Dedifferentiated amniotic fluid mesenchymal stem cell (primary cell): ENCODE measurements around the gene HEMK1.

Experiments
- DNase-seq: peaks from one replicate; pipeline ENCODE4 v3.0.0-alpha.2; 2016; ENCODE audit errors: extremely low spot score

Gene HEMK1

DNA sequence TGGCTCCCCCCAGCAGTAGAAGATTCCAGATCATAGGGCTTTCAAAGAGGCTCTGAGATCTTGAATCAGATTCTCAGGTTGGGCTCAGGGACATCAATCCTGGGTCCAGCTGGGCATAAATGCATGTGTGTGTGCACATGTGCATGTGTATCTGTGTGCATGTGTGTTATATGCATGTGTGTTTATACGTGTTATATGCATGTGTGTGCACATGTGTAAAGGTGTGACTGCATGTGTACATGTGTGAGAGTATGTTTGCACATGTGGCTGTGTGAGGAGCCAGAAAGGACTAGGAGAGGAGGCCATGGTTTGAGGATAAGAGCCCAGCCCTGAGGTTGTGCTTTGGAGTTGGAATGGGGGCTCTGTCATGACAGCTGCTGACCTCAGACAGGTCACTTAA, 45.9 kb downstream of the HEMK1 start:
- DNase-seq = no peak

DNA sequence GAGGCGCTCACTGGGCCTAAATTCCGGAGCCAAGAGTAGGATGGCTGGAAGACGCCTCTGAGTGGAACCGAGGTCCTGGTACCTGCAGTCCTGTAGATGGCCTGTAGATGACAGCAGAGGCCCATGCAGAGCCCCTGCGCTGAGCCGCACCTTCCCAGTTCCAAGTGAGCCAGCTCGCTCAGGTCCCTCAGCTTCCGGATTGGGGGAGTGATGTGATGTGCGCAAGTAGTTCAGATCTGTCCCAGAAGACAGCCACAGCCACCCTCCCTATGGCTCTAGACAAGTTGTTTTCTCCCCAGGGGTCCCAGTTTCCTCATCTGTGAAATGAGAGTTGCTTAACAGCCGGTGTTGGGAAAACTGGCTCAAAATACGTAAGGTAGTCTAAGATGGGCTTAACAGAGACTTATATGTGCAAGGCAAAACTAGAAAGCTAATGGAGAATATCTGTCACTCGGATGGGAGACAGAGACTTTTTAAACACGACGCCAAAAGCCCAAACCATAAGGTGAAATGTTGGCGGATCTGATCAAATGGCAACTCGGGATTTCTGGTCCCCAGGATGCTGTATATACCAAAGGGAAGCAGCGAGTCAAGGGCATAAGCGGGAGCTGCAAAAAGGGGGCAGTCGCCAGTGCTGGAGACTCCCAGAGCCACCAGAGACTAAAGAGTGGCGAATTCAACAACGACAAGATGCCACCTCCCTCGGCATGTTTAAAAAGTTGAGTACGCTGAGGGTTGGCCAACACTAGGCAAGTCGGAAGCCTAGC, 46.9 kb downstream of the HEMK1 start:
- peak; percentile 86 for DNase-seq

DNA sequence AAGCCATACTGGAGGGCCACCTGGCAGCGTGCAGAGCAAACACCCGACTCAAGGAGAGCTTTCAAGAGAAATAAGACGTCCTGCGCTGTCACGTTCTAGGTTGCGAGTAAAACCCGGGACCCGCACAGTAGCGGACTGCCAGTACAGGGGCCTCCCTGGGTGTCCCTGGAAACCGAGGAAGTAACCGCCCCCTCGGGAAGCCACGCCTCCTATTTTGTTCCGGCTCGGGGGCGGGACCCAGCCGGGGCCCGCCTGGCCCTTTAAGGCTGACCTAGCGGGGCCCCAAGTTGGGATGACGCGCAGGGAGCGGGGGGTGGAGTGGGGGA, 47.4 kb downstream of the HEMK1 start:
- DNase-seq = peak; percentile 83

DNA sequence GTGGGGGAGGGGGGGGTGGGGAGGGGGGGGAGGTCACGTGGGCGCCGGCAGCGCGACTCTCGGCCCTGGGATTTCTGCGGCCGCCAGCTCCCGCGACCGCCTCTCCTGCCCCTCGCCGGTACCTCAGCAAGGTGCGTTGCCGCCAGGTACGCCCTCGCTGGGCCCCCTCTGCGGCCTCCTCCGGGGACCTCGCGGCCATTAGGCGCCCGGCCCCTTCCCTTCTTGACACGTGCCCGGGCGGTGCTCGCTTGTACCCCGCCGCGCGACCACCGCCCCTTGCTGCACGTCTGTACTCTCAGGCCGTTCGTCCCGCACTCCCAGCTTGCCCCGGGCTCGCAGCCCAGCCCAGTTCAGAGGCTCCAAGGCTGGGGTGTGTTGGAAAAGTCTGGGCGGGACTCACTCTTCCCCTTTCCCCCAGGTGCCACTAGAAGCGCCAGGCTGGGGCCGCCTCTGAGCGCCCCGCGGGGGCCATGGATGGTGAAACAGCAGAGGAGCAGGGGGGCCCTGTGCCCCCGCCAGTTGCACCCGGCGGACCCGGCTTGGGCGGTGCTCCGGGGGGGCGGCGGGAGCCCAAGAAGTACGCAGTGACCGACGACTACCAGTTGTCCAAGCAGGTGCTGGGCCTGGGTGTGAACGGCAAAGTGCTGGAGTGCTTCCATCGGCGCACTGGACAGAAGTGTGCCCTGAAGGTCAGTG, 47.9 kb downstream of the HEMK1 start, which contains the start of gene MAPKAPK3:
Gene MAPKAPK3, plus strand, starts transcription at position 56 of the 696 bp plus-strand sequence. Its CDS starts 415 bp downstream, at position 471.
- DNase-seq = no peak

DNA sequence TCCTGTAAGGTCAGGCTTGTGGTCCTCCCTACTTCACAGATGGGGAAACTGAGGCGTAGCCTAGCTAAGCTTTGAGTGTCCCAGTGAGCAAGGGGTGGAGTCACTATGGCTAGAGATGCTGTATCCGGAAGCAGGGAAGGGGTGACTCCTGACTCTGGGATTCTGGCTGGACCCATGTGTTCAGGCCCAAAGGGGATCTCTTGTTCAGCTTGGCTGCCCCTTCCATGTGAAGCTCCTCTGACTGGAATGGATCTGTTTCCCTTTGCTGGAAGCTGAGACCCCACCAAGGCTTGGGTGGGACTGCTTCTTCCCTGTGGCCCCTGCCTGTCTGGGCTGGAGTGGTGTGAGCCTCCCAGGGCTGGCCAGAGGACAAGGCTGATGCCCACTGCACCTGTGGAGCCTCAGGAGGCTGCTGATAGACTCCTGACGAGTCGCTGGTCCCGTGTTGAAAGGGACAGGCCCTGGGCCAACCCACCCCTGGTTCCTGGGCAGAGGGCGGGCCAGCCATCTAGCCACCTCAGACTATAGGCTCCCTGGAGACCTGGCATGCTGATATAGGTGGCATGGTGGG, 48.7 kb downstream of the HEMK1 start:
- DNase-seq = no peak

DNA sequence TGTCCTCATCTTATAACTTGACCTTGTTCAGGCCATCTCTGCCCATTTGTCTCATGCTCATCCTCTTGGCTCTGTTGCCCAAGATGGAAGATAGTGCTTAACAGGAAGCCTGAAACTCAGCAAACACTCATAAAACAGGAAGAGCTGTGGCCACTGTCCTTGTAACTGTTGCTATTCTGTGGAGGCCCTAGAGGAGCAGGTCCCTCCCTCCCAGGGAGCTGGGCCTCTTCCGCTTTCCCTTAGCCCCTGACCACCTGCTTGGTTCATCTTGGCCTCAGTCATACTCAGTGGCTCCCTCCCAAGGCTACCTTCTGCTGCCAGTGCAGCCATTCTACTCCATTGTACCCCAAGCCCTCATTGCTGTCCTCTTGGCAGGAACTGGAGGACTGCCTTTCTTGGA, 51.1 kb downstream of the HEMK1 start:
- no peak for DNase-seq

DNA sequence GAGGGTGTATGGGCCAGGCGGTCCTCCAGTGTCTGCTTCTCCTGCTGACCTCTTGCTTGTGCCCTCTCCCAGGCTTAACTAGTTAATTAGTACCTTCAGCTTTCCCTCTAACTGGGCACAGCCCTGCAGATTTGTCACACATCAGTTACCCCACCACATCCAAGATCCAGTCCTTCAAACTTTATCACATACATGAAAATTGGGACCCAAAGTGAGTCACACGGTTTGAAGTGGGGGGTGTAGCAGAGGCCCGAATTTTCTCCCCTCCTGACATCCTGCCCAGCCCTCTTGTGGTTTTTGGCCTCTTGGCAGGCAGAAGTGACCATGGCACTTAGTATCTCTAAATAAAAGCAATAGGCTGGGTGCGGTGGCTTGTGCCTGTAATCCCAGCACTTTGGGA, 51.5 kb downstream of the HEMK1 start:
- no peak for DNase-seq

DNA sequence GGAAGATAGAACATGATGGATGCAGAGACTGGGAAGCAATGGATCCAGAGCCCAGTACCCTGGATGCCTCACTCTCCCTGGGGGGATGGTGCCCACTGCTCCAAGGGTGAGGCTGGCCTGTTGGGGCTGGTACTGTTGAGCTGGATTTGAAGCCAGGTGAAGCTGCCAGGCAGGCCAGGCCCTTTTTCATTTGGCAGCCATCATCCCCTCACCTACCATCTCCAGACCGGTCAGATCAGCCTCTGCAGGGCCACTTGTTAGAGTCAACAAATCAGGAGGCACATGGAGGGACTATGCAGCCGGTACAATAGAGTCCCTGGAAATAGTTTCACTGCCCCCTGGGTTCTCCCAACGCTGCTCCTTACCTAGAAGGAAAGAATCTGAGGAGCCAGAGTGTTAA, 53.6 kb downstream of the HEMK1 start:
- no peak for DNase-seq

DNA sequence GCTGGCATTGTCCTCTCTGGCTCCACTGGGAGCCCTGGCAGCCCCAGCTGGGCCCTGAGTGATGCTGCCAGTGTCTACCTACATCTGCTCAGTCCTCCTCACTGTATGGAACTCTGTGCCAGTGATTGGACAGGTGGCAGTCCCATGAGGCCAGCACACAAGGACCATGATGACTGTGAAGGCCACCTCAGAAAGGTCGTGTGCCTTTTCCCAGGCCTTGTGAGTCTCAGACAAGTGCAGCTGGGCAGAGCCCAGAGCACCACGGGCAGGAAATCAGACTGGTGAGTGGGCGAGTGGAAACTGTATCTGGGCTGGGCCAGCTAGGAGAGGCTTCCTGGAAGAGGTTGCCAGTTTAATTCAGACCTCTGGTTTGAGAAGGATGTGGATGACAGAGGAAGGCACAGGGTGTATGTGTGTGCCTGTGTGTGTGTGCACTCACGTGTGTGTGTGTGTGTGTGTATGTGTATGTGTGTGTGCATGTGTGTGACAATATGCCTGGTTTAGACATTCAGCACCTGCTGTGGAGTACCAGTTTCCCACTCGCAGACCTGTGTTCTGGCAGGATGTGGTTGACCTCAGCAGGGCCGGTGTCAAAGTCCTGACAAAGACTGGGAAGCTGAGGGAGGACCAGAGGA, 54.6 kb downstream of the HEMK1 start:
- DNase-seq = no peak

DNA sequence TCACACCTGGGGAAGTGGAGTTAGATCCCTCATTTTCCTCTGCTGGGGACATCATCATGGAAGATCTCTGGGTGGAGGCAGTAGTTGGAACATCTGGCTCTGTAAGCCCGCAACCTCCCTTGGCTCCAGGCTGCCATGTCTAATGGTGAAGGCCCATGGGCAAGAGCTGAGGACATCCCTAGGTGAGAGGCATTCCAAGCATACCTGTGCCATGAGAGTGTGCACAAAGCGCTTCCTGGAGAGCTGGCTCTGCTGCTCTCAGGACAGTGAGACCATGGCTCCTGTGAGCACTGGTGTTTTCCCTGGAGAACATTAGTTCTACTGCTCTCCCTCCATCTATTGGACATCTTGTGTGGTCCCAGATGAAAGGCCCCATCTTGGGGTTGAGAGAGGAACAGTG, 55.3 kb downstream of the HEMK1 start:
- DNase-seq = no peak

DNA sequence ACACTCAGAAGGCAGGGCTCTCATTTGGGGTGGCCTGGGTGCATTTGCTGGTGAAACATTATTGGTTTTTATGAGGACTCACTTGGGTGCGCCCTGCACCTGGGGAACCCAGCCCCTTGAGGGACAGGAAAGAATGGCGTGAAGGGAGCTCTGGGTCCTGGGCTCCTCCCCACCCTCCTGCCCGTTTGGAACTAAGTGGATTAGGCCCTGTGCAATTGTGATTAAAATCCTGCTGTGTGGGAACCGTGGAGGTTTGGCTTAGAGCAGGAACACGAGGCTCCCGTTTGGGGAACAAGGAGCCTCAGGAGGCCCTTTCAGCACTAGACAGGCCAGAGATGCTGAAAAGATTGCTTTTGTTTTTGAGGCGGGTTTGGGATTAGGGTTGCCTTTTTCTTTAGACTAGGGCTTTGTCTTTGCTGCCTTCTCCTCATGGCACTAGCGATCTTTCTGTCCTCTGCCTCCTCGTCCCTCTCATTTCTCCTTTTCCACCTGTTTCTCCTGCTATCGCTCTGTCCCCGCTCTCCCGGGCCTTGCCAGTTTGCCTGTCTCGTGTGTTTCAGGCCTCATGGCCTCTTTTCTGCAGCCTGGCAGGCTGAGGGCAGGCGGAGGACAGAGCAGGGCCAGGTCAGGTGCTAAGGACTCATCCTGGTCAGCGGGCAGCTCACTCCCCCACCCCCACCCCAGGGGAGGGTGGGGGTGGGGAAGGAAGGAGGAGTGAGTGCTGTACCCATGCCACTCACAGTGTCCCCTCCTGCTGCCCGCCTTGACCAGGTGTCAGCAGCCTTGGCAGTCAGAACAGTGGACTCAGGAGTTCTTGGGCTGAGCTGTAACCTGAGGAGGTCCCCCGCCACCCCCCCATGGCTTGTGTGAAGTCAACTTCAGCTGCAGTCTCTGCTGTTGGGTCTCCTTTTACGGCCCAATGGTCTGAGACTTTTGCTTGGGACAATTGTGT, 56.2 kb downstream of the HEMK1 start:
- no peak for DNase-seq

DNA sequence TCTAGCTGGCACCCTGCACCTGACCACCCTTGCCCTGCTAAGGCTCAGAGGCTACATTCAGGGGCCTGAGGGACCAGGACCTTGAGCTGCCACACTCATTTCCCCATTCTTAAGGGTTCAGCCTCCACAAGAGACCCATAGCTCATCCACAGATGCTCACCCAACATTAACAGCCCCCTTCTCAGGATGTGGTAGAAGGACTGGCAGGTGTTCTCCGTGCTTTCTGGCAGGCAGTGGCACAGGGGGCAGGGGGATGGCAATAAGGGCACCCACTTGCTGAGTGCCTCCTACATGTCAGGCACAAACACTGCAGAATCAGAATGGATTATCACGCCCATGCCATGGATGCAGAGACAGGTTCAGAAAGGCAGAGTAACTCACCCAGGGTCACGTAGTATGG, 57.1 kb downstream of the HEMK1 start:
- DNase-seq = no peak

DNA sequence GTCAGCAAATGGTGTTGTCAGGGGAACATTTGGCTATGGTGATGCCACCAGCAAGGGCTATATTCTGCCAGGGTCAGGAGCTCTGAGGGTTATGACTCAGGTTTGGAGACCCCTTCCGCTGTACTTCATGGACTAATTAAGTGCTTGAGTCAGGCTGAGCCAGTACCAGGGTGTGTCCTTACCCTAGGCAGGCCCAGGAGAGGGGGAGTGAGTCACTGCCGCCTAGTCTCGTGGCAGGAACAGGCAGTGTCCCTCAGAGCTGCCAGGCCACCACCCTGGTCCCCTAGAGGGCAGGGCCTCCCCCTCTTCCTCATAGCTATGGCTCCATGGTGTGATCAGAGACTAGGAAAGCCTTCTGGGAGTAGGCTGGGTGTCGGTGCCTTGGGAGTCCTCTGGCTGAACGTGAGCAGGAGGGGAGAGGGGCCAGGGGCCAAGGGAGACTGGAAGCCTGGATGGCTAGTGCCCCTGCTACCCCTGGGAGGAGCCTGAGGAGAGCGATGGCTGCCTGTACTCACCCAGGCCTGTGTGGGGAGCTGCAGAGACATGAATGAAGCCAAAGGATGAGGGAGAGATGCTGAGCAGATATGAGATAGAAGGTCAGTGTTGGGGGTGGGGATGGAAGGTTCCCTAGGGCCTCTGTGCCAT, 58.2 kb downstream of the HEMK1 start:
- DNase-seq = peak; percentile 49

DNA sequence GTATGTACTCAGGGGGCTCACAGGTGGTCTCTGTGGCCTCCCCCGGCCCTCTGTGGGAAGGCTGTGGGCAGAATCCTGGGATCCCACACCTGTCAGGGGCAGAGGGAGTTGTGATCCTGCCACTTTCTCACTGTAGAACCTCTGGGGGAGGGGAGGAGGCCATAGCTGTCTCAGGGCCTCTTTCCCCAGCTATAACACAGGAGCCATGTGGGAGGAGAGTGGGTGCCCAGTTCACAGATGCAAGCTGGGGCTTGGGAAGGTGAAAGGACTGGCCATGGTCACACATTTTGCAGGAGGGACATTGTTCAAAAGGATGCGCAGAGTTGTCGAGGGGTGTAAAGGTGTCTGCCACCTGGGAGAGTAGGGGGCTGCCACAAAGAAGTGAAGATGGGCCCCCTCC, 59.3 kb downstream of the HEMK1 start:
- DNase-seq = no peak

DNA sequence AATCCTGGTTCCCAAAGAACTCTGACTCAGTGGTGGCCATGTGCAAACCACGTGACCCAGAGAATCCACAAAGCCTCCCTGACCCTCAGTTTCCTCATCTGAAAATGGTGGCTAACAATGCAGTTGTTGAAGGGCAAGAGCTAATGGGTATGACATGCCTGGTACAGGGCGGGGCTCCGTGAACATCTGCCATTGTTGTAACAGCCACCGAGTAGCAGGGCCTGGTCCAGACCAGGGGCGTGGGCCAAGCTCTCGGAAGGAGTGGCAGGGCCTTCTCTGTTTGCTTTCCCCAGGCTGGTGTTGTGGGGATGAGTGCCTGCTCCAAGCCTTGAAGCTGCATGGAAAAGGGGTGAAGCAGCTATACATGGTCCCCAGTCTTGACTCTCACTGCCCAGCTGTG, 61.1 kb downstream of the HEMK1 start:
- no peak for DNase-seq

DNA sequence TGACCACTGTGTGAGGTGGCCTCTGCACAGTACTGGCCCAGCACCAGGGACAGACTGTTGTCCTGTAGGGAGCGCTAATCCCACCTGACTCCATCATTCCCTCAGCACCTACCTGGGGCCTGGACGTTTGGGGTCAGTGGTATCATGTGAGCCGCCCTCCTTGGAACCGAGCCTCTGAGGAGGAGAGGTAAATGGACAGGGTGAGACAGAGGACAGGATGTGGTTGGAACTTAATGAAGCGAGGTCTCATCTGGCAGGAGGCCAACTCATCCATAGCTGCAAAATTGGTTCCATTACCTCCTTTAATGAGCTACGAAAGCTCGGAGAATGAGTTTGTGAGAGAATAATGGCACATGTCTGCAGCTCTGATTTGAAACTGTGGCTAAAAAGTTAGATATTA, 61.6 kb downstream of the HEMK1 start:
- DNase-seq = no peak

DNA sequence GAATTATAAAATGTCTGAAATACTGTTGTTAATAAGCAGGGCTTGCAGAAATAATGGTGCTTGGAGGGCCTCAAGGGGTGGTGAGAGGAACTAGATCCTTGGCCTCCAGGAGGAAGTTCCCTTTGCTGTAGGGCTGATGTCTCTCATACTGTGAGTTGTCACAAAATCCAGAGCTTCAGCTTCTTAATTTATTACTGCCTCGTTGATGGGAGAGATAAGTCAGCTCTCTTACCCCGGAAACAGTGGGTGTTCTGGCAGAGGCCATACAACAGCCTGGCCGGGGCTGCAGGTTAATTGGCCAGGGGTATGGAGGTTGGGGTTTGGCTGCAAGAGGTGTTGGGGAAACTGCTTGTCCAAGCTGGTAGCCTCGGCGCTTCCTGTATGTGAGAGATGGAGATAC, 63.1 kb downstream of the HEMK1 start:
- DNase-seq = no peak

DNA sequence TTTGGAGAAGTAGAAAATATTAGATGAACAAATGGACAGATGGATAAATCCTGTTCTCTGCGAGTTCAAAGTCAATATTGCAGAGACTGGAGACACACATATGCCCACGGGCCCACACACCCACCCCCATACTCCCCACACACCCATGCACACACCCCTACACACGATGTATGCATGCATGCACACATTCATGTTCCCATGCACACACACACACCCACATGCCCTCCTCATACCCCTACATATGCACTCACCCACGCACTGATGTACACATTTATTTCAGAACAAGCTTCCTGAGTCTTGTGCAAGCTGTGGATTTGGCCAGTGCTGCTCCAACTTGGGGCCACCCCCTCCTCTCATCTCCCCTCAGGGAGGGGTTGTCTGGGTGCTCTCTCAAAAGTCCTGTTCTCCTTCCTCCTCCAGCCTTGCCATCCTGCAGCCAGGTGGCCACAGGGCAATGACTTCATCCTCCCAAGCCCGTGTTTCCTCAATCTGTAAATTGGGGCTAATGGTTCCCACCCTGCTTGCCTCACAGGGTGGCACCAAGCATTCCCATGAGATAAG, 64.0 kb downstream of the HEMK1 start:
- no peak for DNase-seq

DNA sequence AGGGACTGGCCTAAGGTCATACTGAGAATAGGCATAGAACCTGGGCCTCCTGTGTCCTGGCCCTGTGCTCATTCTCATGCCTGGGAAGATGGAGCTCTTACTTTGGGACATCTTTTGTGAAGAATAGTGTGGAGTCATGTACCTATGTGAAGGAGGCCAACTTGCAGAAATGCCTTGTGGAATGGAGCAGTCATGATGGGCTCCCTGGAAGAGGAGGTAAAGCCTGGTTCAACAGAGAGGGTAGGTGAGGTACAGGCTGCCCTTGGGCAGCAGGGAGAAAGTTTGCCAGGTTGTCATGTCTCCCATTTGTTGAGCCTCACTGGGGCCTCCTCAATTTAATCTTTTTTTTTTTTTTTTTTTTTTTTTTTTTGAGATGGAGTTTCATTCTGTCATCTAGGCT, 65.7 kb downstream of the HEMK1 start:
- no peak for DNase-seq

DNA sequence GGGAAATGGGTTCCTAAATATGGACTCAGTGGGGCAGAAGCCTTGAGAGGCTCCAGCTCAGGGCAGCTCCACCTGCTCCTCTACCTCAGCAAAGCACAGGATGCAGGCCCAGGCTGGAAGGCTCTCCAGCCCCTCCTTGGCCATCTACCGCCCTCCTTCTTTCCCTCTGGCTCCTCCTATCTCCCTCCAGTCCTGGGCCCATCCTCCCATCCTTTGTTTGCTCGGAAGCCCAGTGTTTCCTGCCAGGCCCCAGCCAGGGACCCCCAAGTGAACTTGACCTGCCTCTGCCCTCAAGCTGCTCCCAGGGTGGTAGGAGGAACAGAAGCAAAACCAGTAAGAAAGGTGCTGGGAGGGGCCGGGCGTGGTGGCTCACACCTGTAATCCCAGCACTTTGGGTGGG, 67.7 kb downstream of the HEMK1 start:
- no peak for DNase-seq

DNA sequence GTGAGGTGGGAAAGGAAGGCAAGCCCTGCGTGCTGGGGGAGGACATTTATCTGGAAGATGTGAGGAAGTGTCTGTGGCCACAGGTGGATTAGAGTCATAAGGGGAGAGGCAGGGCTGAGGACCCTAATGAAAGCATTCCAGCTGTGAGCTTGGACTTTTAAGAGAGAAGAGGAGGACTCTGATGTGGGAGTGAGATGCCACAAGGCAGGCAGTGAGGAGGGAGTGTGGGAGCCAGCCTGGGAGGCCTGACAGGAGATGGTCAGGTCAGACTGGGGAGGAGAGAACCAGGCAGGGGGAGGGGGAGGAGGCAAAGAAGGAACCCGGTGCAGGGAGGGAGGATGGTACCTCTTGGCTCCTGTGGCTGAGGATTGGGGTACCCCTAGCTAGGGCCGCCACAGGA, 68.6 kb downstream of the HEMK1 start:
- DNase-seq = no peak
